HUES64 (cell line): ENCODE data around the gene ARHGAP22.

Experiments
- H3K27ac ChIP-seq: 2 replicates; pipeline ENCODE4 v1.7.0; 2013; ENCODE audit warnings: low read depth, low read length, inconsistent platforms
- H3K27me3 ChIP-seq: 2 replicates; pipeline ENCODE4 v1.6.1; 2013; ENCODE audit warnings: mild to moderate bottlenecking, low read length; ENCODE audit not compliant: insufficient read depth
- H3K36me3 ChIP-seq: 2 replicates; pipeline ENCODE4 v1.6.1; 2013; ENCODE audit warnings: mild to moderate bottlenecking, low read length; ENCODE audit not compliant: insufficient read depth
- H3K4me1 ChIP-seq: 2 replicates; pipeline ENCODE4 v1.6.1; 2013; ENCODE audit warnings: mild to moderate bottlenecking, low read length, moderate library complexity; ENCODE audit not compliant: insufficient read depth
- H3K4me3 ChIP-seq: 2 replicates; pipeline ENCODE4 v1.5.1; 2013; ENCODE audit warnings: mild to moderate bottlenecking, low read length, moderate library complexity
- H3K9ac ChIP-seq: 2 replicates; pipeline ENCODE4 v1.6.1; 2013; ENCODE audit warnings: mild to moderate bottlenecking, low read depth, low read length
- H3K9me3 ChIP-seq: 2 replicates; pipeline ENCODE4 v1.6.1; 2013; ENCODE audit warnings: low read depth, low read length; ENCODE audit not compliant: insufficient read depth
- WGBS: fragments of 150-250, 120-280 bp; methylation state at CpG from one replicate; pipeline ENCODE4 v1.1.7; 2013; ENCODE audit warnings: missing lambda C conversion rate; 5-methylcytosine and 5-hydroxymethylcytosine counted together

The ARHGAP22 gene

GRCh38 chr10:48444861-48445841 lies 159.7 kb downstream of the ARHGAP22 start:
- peaks cover 6% of the 10 kb centered on the region; the same call in 1 of the 2 replicates for H3K4me1 ChIP-seq
- WGBS = 89% methylated on average over 20 of the region's 20 CpGs
- no peak overlapping the region for H3K4me3 ChIP-seq
- no peaks in the 10 kb centered on the region for H3K9me3 ChIP-seq
- no peak overlapping the region for H3K9ac ChIP-seq
- H3K36me3 ChIP-seq = no peaks in the 10 kb centered on the region
- H3K27ac ChIP-seq = peak overlapping the region; percentile 0; the same call in 1 of the 2 replicates
- no peaks in the 10 kb centered on the region for H3K27me3 ChIP-seq

GRCh38 chr10:48444266-48444665 lies 160.6 kb downstream of the ARHGAP22 start:
- Histone ChIP-seq H3K27ac (no peak overlapping the region), H3K4me3 (no peak overlapping the region), H3K4me1 (peaks cover 6% of the 10 kb centered on the region; the same call in 1 of the 2 replicates), H3K9ac (no peak overlapping the region), H3K9me3 (no peaks in the 10 kb centered on the region), H3K36me3 (no peaks in the 10 kb centered on the region), H3K27me3 (no peaks in the 10 kb centered on the region)
- WGBS = 78% methylated on average over 2 of the region's 2 CpGs

GRCh38 chr10:48442809-48443177 lies 162.1 kb downstream of the ARHGAP22 start:
- no peaks in the 10 kb centered on the region for H3K36me3 ChIP-seq
- H3K27me3 ChIP-seq = no peaks in the 10 kb centered on the region
- no peak overlapping the region for H3K27ac ChIP-seq
- H3K4me3 ChIP-seq = no peak overlapping the region
- no peaks in the 10 kb centered on the region for H3K9me3 ChIP-seq
- H3K4me1 ChIP-seq = peaks cover 6% of the 10 kb centered on the region; the same call in 1 of the 2 replicates
- 86% methylated on average over 5 of the region's 5 CpGs for WGBS
- no peak overlapping the region for H3K9ac ChIP-seq

GRCh38 chr10:48442090-48442808 lies 162.6 kb downstream of the ARHGAP22 start:
- Histone ChIP-seq H3K9ac (no peak overlapping the region), H3K27ac (no peak overlapping the region), H3K9me3 (no peaks in the 10 kb centered on the region), H3K36me3 (no peaks in the 10 kb centered on the region), H3K4me3 (no peak overlapping the region), H3K27me3 (no peaks in the 10 kb centered on the region), H3K4me1 (peaks cover 6% of the 10 kb centered on the region; the same call in 1 of the 2 replicates)
- WGBS = 93% methylated on average over 11 of the region's 11 CpGs

GRCh38 chr10:48440771-48441170 lies 164.1 kb downstream of the ARHGAP22 start:
- Histone ChIP-seq H3K27ac (no peak overlapping the region), H3K9ac (no peak overlapping the region), H3K4me3 (no peak overlapping the region), H3K4me1 (peaks cover 6% of the 10 kb centered on the region; the same call in 1 of the 2 replicates), H3K36me3 (peaks cover 7% of the 10 kb centered on the region), H3K9me3 (no peaks in the 10 kb centered on the region), H3K27me3 (no peaks in the 10 kb centered on the region)
- WGBS = 95% methylated on average over 4 of the region's 4 CpGs

GRCh38 chr10:48439581-48440041 lies 165.3 kb downstream of the ARHGAP22 start:
- Histone ChIP-seq H3K27me3 (no peaks in the 10 kb centered on the region), H3K4me1 (peaks cover 2% of the 10 kb centered on the region; the same call in 1 of the 2 replicates), H3K27ac (no peak overlapping the region), H3K36me3 (peaks cover 15% of the 10 kb centered on the region), H3K9me3 (no peaks in the 10 kb centered on the region), H3K9ac (no peak overlapping the region), H3K4me3 (no peak overlapping the region)
- 88% methylated on average over 10 of the region's 10 CpGs for WGBS

GRCh38 chr10:48439031-48439430 lies 165.8 kb downstream of the ARHGAP22 start:
- 92% methylated on average over 2 of the region's 2 CpGs for WGBS
- no peak overlapping the region for H3K27ac ChIP-seq
- H3K9ac ChIP-seq = no peak overlapping the region
- H3K4me3 ChIP-seq = no peak overlapping the region
- H3K27me3 ChIP-seq = no peaks in the 10 kb centered on the region
- H3K4me1 ChIP-seq = no peaks in the 10 kb centered on the region
- no peaks in the 10 kb centered on the region for H3K9me3 ChIP-seq
- peaks cover 19% of the 10 kb centered on the region for H3K36me3 ChIP-seq

GRCh38 chr10:48437546-48437945 lies 167.3 kb downstream of the ARHGAP22 start:
- Histone ChIP-seq H3K27ac (no peak overlapping the region), H3K36me3 (peaks cover 22% of the 10 kb centered on the region), H3K4me1 (no peaks in the 10 kb centered on the region), H3K9ac (no peak overlapping the region), H3K9me3 (no peaks in the 10 kb centered on the region), H3K27me3 (no peaks in the 10 kb centered on the region), H3K4me3 (no peak overlapping the region)
- WGBS = 94% methylated on average over 3 of the region's 3 CpGs

- Histone ChIP-seq H3K4me1 (no peaks in the 10 kb centered on the region), H3K9ac (no peak overlapping the region), H3K36me3 (peaks cover 61% of the 10 kb centered on the region), H3K9me3 (no peaks in the 10 kb centered on the region), H3K27me3 (no peaks in the 10 kb centered on the region), H3K27ac (no peak overlapping the region), H3K4me3 (no peak overlapping the region)
These were observed 173.0 kb downstream of the ARHGAP22 start for GRCh38 chr10:48431871-48432270.

- H3K27ac ChIP-seq = no peak overlapping the region
- H3K9me3 ChIP-seq = no peaks in the 10 kb centered on the region
- H3K36me3 ChIP-seq = peaks cover 60% of the 10 kb centered on the region
- WGBS = 91% methylated on average over 3 of the region's 4 CpGs
- H3K4me1 ChIP-seq = no peaks in the 10 kb centered on the region
- no peaks in the 10 kb centered on the region for H3K27me3 ChIP-seq
- no peak overlapping the region for H3K4me3 ChIP-seq
- H3K9ac ChIP-seq = no peak overlapping the region
These were observed 174.4 kb downstream of the ARHGAP22 start for GRCh38 chr10:48430402-48430993.

- H3K27ac ChIP-seq = no peak overlapping the region
- 100% methylated on average over 1 of the region's 1 CpG for WGBS
- no peak overlapping the region for H3K9ac ChIP-seq
- no peaks in the 10 kb centered on the region for H3K9me3 ChIP-seq
- H3K27me3 ChIP-seq = no peaks in the 10 kb centered on the region
- no peak overlapping the region for H3K4me3 ChIP-seq
- H3K36me3 ChIP-seq = peaks cover 54% of the 10 kb centered on the region
- H3K4me1 ChIP-seq = no peaks in the 10 kb centered on the region
These were observed 175.6 kb downstream of the ARHGAP22 start for GRCh38 chr10:48429309-48429708.
